Activated CD8-positive, alpha-beta T cell treated with anti-CD3 and anti-CD28 coated beads for 36 hours (primary cell): ENCODE data around the gene VPS13C. TPM values are rescaled to one million over a fixed set of nuclear protein-coding genes. Genes with fewer than 3 reads are reported as not detected.

Experiments used
- ATAC-seq: fragments of 200-7000 bp; cut with Tn5 transposase; one replicate; pipeline ENCODE4 v1.10.0; 2021; ENCODE audit warnings: mild to moderate bottlenecking, moderate library complexity
- CTCF ChIA-PET: fragments of 350-600 bp; sonication (Branson Sonifier 250); formaldehyde crosslinking; loops from one replicate; lab custom pipeline; 2021; ENCODE audit warnings: antibody characterized with exemption; lab: Charles Lee
- POLR2A ChIA-PET: fragments of 350-600 bp; sonication (Branson Sonifier 250); formaldehyde crosslinking; loops from one replicate; lab custom pipeline; 2021; ENCODE audit warnings: antibody characterized with exemption; lab: Charles Lee
- DNase-seq: peaks from one replicate; pipeline ENCODE4 v3.0.0-alpha.2; 2020
- H3K27ac Mint-ChIP-seq: one replicate; pipeline ENCODE4 v1.8.0; 2021; ENCODE audit warnings: mild to moderate bottlenecking, mixed read lengths
- H3K27me3 Mint-ChIP-seq: one replicate; pipeline ENCODE4 v1.8.0; 2021; ENCODE audit warnings: mixed read lengths
- H3K36me3 Mint-ChIP-seq: one replicate; pipeline ENCODE4 v1.8.0; 2021; ENCODE audit warnings: low read depth, mixed read lengths
- H3K4me1 Mint-ChIP-seq: one replicate; pipeline ENCODE4 v1.8.0; 2021; ENCODE audit warnings: low read depth, mixed read lengths
- H3K4me3 Mint-ChIP-seq: one replicate; pipeline ENCODE4 v1.8.0; 2021; ENCODE audit warnings: mild to moderate bottlenecking, moderate library complexity, mixed read lengths
- H3K9me3 Mint-ChIP-seq: one replicate; pipeline ENCODE4 v1.8.0; 2021; ENCODE audit warnings: mixed read lengths
- intact Hi-C: fragments of 100-400 bp; cut with micrococcal nuclease; formaldehyde crosslinking; loops from one replicate; pipeline ENCODE4 v1.10.0; 2022
- total RNA-seq, 2 experiments: library from RNA; stranded (reverse); gene quantifications; one replicate each; pipeline ENCODE4 v1.2.3, GENCODE V29; 2021
- TF ChIP-seq, protein P1 (sequence below): fragments of 200-600 bp; IDR thresholded peaks from one replicate; pipeline ENCODE4 v1.8.0; 2022; ENCODE audit warnings: antibody characterized with exemption, mild to moderate bottlenecking

The VPS13C gene
- total RNA-seq, 2 experiments from 2014 or later, result 41.4 to 45.9 TPM

DNA sequence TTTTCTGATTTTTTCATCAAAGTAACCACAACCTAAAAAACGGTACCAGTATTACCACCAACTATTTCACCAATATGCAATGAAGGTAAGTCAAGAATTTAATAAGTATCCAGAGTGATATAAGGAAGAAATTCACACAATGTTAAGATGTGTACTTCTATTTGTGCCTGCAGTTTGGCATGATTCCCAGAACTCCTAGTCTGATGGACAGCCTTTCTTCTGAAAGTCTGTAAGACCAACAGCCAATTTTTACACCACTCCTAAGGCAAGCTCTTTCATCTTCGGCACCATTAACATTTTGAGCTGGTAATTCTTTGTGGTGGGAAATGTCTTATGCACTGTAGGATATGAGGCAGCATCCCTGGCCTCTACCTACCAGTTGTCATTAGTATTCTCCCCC lies 108.3 kb downstream of the VPS13C start:
- no peak for DNase-seq
- ChIA-PET CTCF (interaction anchor here (0.9 kb wide), 1 partner anchor 19 kb away, joined by 3 read pairs; no protein-coding TSS in a partner anchor), POLR2A (no interaction called here)
- intact Hi-C loops, result no loop called here
- Mint-ChIP-seq H3K36me3 (peaks cover 48% of the 10 kb centered on the region), H3K4me1 (no peaks in the 10 kb centered on the region), H3K27ac (no peak overlapping the region), H3K9me3 (peaks cover 2% of the 10 kb centered on the region), H3K27me3 (no peaks in the 10 kb centered on the region), H3K4me3 (no peak overlapping the region)
- TF ChIP-seq, protein P1, sequence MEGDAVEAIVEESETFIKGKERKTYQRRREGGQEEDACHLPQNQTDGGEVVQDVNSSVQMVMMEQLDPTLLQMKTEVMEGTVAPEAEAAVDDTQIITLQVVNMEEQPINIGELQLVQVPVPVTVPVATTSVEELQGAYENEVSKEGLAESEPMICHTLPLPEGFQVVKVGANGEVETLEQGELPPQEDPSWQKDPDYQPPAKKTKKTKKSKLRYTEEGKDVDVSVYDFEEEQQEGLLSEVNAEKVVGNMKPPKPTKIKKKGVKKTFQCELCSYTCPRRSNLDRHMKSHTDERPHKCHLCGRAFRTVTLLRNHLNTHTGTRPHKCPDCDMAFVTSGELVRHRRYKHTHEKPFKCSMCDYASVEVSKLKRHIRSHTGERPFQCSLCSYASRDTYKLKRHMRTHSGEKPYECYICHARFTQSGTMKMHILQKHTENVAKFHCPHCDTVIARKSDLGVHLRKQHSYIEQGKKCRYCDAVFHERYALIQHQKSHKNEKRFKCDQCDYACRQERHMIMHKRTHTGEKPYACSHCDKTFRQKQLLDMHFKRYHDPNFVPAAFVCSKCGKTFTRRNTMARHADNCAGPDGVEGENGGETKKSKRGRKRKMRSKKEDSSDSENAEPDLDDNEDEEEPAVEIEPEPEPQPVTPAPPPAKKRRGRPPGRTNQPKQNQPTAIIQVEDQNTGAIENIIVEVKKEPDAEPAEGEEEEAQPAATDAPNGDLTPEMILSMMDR, result no peak
- ATAC-seq, result no peak

DNA sequence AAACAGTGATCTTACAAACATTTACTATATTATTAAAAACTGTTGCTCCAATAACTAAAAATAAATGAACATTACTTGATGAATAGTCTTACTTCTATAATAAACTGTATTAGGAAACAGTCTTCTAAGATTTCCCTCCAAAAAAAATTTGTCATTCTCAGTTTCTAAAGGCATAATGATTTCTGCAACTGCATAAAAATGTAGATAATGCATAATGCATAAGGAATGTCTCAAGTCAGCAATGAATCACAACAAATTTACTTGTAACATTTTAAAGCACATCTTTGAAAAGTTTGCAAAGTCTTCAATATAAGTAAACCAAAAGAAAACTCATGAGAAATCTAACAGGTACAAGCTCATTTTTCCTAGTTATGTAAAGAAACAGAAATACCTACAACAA lies 113.5 kb downstream of the VPS13C start:
- no peaks in the 10 kb centered on the region for H3K9me3 Mint-ChIP-seq
- H3K4me3 Mint-ChIP-seq, result no peak overlapping the region
- H3K27me3 Mint-ChIP-seq, result no peaks in the 10 kb centered on the region
- H3K36me3 Mint-ChIP-seq, result peaks cover 39% of the 10 kb centered on the region
- ChIA-PET CTCF (no interaction called here), POLR2A (no interaction called here)
- DNase-seq (no peak), ATAC-seq (no peak)
- intact Hi-C loops, result no loop called here
- H3K4me1 Mint-ChIP-seq, result no peaks in the 10 kb centered on the region
- TF ChIP-seq, protein P1, result no peak
- H3K27ac Mint-ChIP-seq, result no peak overlapping the region

DNA sequence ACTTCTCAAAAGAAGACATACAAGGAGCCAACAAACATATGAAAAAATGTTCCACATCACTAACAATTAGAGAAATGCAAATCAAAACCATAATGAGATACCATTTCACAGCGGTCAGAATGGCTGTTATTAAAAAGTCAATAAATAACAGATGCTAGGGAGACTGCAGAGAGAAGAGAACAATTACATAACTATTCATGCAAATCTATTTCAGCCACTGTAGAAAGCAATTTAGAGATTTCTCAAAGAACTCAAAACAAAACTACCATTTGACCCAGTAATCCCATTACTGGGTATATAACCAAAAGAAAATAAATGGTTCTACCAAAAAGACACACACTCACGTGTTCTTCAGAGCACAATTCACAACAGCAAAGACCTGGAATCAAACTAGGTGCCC lies 116.3 kb downstream of the VPS13C start:
- Mint-ChIP-seq H3K27ac (no peak overlapping the region), H3K36me3 (peaks cover 35% of the 10 kb centered on the region), H3K27me3 (no peaks in the 10 kb centered on the region), H3K9me3 (no peaks in the 10 kb centered on the region), H3K4me3 (no peak overlapping the region), H3K4me1 (no peaks in the 10 kb centered on the region)
- DNase-seq (no peak), ATAC-seq (no peak)
- ChIA-PET CTCF (interaction anchor here (1.4 kb wide), 1 partner anchor 61 kb away, joined by 3 read pairs; no protein-coding TSS in a partner anchor), POLR2A (no interaction called here)
- intact Hi-C loops, result no loop called here
- TF ChIP-seq, protein P1, result no peak

DNA sequence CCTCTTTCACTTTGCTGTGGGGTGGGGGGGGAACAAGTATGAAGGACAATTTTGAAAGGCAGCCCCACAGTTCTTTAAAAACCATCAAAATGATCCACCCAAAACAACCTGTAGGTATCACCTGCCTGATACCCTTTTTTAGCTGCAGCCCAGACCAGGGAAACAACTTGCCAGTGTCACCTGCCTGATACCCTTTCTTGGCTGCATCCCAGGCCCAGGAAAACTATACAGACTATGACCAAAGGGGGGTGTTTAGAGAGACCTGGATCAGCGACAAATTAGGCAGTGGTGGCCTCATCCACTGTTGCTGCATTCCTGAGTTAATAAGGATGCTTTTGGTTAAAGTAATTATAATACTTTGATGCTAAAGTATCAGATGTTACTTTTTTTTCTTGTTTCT lies 122.0 kb downstream of the VPS13C start:
- no peaks in the 10 kb centered on the region for H3K9me3 Mint-ChIP-seq
- H3K27me3 Mint-ChIP-seq, result no peaks in the 10 kb centered on the region
- ChIA-PET CTCF (no interaction called here), POLR2A (interaction anchor here (0.6 to 1.9 kb wide), 2 partner anchors 11 to 81 kb away, joined by 3 to 4 read pairs; no protein-coding TSS in a partner anchor)
- ATAC-seq (no peak), DNase-seq (no peak)
- no peaks in the 10 kb centered on the region for H3K4me1 Mint-ChIP-seq
- no peak overlapping the region for H3K27ac Mint-ChIP-seq
- H3K4me3 Mint-ChIP-seq, result no peak overlapping the region
- TF ChIP-seq, protein P1, result no peak
- peaks cover 16% of the 10 kb centered on the region for H3K36me3 Mint-ChIP-seq
- intact Hi-C loops, result no loop called here

DNA sequence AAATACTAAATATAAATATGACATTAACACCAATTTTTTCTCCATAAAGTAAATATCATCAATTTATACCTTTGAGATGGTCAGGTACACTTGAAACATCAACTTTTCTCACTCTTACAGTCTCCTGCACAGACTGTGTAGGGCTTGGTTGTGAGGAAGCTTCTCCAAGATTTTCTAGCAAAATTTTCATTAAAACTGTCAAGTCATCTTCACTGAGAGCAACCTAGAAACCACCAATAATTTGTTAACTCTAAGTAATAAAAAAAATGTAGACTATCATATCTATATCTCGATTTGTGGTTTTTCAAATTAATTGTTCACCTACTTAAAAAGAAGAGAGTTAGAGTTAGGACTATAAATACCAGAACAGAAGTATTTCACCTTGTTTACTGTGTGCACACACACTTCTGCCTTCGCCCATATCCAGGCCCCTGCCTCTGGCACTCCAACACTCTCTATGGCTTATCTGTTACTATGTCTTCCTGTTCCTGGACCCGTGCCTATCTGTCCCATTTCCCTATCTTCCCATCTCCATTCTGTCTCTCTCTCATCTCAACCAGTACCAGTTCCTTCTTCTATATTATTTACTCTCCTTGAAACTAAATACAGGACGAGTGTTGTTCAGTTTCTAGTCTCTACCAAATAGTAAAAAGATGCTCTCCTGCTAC lies 123.6 kb downstream of the VPS13C start:
- Mint-ChIP-seq H3K27me3 (no peaks in the 10 kb centered on the region), H3K4me3 (no peak overlapping the region), H3K36me3 (peaks cover 10% of the 10 kb centered on the region), H3K27ac (no peak overlapping the region), H3K4me1 (no peaks in the 10 kb centered on the region), H3K9me3 (no peaks in the 10 kb centered on the region)
- POLR2A ChIA-PET, result no interaction called here
- DNase-seq, result no peak
- TF ChIP-seq, protein P1, result no peak
- ATAC-seq, result no peak
- CTCF ChIA-PET, result no interaction called here
- intact Hi-C loops, result no loop called here
